HG03103 (cell line): ENCODE measurements around the gene ATP9B.

Source experiments
- ATAC-seq: cut with Tn5 transposase; IDR thresholded peaks from one replicate; pipeline ENCODE4 v1.9.1; 2021; ENCODE audit warnings: low read depth; ENCODE audit not compliant: unreplicated experiment

The ATP9B gene

GRCh38 chr18:79402977-79403722, 334.0 kb downstream of the ATP9B start:
- ATAC-seq, result no peak

DNA sequence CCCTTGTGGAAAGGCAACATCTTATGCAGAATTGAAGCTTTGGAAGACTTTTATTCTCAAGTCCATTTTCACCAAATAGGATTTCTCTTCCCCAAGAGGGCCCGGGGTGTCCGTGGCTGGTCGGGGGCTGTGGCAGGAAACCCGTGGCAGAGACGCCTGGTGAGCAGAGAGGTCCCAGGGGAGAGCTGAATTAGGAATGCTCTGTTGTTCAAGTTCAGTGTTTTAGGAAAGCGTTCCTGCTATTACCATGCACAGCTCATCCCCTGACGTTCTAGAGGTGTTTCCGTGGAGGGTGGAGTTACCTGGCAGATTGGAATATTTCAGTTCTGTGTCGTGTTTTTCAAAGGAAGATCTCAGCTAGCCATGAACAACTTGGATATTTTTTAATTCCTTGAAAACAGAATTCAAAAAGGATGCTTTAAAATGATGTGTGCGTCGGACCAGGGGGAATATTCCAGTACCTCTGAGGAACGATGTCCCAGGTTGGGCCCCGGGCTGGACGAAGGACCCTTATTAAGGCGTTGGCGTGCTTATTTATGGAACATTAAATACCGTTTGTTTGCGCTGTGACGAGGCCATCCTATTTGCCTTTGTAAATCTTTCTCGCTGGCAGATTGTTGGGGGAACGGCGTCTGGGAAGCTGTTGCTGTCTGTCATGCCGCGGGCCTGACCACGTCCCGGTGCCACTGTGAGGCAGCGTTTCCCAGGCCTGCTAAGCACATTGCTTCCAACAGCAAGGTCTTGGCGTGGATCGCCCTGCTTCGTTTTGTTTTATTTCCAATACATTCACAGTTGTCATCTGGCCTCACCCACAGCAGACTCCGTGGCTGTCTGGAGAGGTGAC, 334.8 kb downstream of the ATP9B start:
- no peak for ATAC-seq

GRCh38 chr18:79404567-79404910, 335.3 kb downstream of the ATP9B start:
- no peak for ATAC-seq

DNA sequence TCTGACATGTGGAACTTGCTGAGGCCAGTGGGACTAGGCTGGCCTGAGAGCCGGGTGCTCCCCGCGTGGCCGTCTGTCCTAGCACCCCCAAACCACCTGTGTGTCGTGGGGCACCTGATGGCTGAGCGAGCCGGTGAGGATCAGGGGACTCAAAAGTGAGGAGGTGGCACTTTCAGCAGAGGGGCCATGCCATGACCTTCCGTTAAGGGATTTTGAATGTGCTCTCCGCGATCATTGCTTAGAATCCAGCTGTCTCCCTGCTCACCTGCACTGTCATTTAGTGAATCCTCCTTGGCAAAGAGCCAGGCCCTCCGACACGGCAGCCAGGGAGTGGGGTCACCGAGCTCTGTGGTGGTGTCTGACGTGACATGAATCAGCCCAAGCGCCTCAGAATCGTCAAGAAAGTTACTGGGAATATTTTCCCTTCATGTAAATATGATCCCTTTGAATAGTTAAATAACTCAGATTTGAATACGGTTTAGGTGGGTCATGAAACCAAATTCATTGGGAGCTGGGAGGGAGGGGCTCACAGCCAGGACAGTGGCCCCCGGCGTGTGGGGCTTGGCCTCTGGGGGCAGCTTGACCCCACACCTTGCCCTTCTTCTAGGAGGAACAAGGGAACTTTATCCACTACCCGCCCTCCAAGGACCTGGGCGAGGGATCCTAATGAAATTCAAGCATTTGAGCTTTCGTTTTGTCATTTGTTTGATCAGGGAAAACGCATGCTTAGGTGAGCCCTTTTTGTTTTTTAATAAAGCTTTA, 336.0 kb downstream of the ATP9B start:
- no peak for ATAC-seq

GRCh38 chr18:79405781-79406575, 336.8 kb downstream of the ATP9B start:
- ATAC-seq, result peak; percentile 76

DNA sequence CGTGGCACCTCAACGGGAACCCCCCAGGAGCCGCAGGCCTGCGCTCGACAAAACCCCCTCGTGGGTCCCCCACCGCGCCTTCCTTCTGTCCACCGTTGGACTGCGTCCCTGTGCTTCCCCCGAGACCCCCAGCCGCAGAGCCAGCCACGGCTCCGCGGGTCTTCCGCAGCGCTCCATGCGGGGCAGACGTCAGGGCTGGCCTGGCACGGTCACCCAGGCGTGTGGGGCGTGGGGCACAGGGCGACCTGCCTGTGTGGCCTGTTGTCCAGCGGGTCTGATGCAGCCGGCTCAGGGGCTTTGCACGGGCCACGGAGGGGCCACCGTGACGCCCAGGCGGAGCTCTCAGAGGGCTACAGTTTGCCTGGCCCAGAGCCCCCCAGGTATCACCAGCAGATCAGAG, 337.5 kb downstream of the ATP9B start:
- ATAC-seq, result no peak

DNA sequence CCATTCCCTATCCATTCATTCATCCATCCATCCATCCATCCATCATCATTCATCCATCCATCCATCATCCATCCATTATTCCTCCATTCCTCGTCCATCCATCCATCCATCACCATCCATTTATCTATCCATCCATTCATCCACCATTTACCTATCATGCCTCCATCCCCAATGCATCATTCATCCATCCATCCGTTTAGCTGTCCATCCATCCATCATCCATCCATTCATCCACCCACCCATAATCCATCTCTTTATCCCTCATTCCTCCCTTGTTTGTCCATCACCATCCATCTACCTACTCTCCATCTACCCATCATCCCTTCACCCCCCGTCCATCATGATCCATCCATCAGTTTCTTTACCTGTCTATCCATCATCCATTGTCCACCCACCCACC, 340.1 kb downstream of the ATP9B start:
- ATAC-seq, result no peak

DNA sequence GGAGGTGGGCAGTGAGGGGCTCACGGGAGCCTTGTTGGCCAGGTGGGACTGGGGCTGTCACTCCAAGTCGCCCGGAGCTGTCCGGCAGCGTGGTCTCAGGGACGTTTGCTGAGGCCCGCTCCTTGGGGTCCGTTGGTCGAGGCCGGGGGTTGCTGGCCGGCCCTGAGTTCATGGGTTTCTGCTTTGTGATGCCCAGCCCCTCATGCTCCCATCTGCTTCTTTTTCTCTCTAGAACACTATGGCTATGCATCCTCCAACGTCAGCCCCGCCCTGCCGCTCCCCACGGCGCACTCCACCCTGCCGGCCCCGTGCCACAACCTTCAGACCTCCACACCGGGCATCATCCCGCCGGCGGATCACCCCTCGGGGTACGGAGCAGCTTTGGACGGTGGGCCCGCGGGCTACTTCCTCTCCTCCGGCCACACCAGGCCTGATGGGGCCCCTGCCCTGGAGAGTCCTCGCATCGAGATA, 341.0 kb downstream of the ATP9B start:
- ATAC-seq, result no peak

DNA sequence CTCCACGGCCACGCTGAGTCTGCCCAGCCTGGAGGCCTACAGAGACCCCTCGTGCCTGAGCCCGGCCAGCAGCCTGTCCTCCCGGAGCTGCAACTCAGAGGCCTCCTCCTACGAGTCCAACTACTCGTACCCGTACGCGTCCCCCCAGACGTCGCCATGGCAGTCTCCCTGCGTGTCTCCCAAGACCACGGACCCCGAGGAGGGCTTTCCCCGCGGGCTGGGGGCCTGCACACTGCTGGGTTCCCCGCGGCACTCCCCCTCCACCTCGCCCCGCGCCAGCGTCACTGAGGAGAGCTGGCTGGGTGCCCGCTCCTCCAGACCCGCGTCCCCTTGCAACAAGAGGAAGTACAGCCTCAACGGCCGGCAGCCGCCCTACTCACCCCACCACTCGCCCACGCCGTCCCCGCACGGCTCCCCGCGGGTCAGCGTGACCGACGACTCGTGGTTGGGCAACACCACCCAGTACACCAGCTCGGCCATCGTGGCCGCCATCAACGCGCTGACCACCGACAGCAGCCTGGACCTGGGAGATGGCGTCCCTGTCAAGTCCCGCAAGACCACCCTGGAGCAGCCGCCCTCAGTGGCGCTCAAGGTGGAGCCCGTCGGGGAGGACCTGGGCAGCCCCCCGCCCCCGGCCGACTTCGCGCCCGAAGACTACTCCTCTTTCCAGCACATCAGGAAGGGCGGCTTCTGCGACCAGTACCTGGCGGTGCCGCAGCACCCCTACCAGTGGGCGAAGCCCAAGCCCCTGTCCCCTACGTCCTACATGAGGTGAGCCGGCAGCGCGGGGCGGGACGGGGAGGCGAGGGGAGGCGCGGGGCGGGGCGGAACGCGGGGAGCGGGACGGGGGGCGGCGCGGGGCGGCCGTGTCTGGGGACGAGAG, 341.8 kb downstream of the ATP9B start:
- no peak for ATAC-seq

GRCh38 chr18:79411614-79412526, 342.7 kb downstream of the ATP9B start:
- no peak for ATAC-seq

DNA sequence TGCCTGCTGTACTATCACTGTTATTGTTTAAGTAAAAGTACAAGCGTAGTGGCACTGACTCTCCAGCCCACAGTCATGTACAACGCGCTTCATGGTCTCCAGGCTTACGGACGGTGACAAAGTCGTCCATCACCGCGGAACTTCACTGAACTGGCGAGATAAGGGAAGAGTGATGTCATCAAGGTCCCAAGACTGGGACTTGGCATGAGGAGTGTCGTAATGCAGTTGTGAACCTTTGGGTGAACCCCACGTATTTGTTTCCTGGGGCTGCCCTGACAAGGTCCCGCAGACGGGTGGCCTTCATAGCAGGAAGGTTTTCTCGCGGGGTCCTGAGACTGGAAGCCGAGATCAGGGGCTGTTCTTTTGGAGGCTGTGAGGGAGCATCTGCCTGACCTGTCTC, 343.8 kb downstream of the ATP9B start:
- no peak for ATAC-seq

DNA sequence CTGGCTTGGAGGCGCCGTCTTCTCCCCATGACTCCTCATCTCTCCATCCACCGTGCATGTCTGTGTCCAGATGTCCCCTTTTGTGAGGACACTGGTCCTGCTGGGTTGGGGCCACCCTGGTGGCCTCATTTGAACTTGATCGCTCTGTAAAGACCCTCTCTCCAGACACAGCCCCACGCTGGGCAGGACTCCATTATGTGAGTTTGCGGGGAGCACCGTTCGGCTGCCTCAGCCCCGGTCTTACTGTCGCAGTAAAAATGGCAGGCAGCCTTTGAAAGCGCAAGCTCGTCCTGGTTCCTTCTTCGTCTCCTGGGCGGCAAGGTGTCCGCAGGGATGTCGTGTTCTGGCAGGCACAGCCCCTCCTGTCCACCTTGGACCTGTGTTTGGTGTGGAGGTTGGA, 344.2 kb downstream of the ATP9B start:
- no peak for ATAC-seq

- ATAC-seq, result no peak
Measured at GRCh38 chr18:79413901-79414300, 344.7 kb downstream of the ATP9B start.

GRCh38 chr18:79416022-79416676, 347.0 kb downstream of the ATP9B start:
- ATAC-seq, result no peak

DNA sequence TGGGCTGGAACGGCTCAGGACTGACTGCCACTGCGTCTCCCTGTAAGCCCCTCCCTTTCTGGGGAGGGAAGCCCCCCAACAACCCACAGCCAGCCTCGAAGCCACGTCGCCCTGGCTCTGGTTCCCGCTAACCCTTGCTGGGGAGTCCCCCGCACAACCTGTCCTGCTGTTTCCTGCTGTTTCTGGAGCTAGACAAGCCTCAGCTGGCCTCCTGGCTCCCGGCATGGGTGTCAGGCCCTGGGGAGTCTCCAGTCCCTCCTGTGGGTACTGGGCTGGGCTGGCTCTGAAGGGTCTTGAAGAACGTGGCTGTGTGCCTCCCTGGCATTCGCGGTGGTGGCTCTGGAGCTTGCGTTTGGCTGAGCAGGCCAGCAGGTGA, 347.5 kb downstream of the ATP9B start:
- no peak for ATAC-seq

GRCh38 chr18:79418236-79418635, 349.0 kb downstream of the ATP9B start:
- no peak for ATAC-seq

DNA sequence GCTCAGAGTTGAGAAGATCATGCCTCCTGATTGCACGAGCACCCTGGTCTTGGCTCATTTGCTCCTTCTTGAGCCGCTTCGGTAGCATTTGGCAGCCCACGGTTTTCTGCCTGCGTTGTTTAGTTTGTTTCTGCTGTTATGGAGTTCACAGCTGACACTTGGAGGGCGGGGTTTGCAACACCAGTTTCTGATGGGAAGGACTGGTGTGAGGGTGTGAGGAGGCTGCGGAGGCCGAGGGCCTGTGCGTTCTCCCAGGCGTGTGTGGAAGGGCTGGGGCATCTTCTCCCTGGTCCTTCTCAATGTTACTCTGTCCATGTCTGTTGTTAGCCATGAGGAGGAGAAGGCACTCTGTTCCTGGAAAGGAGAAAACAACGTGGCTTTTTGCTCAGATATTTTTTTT, 349.4 kb downstream of the ATP9B start:
- ATAC-seq, result no peak
